HG02623 (cell line): ENCODE results near the gene TSSC4.

Experiments
- ATAC-seq: cut with Tn5 transposase; IDR thresholded peaks from one replicate; pipeline ENCODE4 v1.9.1; 2021; ENCODE audit warnings: moderate library complexity; ENCODE audit not compliant: unreplicated experiment

Gene TSSC4

DNA sequence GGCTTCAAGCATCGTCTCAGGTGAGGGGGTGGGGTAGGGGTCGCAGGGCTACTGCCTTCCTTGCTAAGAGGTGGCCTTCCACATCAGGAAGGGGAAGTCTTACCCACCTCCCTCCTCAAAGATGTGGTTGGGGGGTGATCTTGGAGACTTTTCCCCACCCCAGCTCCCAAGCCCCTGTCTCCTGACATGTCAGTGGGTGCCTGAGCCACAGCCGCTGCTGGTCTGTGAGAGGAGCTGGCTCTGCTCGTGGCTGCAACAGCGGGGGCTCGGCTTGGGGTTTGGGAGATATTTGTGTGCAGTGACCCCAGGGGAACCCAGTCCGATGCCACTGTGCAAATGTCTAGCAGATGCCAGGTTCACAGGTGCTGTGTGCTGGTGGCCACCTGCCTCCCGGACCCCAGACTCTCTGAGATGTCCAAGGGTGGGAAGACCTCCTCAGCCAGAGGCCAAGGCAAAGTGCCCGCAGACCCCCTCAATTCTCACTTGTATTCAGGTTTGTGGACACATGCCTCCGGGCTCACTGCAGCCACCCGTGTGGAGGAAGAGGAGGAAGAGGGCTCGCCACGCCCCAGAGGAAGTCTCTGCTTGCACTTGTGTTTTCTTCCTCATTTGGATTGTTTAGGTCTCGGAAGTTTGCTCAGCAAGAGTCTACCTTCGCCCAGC, 46.2 kb downstream of the TSSC4 start:
- ATAC-seq = no peak

DNA sequence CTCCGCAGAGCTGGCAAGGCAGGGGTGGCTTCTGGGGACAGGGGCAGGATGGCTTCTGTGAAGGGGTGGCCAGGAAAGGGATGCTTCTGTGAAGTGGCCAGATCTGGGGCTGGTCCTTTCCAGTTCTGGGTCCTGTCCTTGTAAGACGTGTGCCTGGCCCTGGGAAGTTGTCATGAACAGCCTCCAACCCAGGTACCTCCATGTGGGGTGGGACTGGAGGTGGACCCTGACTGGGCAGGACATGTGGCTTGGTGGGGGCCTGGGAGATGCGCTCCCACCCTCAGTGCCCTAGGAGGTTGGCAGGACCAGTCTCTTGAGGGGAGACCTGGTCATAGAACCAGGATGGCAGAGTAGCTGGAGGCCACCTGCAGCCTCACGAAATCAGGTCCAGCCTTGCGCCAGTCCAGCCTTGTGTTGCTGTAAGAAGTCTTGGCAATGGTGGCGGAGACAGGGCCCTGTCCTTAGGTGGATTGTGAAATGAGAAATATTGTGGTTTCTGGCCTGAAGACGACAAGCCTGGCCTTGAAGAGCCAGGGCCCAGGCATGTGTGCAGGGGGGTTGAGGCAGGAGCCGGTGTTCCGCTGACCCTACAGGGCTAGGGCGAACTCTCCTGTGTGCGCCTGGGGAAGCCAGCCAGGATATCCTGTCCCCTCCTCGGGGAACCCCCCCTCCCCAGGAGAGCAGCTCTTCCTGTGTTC, 46.9 kb downstream of the TSSC4 start:
- no peak for ATAC-seq

DNA sequence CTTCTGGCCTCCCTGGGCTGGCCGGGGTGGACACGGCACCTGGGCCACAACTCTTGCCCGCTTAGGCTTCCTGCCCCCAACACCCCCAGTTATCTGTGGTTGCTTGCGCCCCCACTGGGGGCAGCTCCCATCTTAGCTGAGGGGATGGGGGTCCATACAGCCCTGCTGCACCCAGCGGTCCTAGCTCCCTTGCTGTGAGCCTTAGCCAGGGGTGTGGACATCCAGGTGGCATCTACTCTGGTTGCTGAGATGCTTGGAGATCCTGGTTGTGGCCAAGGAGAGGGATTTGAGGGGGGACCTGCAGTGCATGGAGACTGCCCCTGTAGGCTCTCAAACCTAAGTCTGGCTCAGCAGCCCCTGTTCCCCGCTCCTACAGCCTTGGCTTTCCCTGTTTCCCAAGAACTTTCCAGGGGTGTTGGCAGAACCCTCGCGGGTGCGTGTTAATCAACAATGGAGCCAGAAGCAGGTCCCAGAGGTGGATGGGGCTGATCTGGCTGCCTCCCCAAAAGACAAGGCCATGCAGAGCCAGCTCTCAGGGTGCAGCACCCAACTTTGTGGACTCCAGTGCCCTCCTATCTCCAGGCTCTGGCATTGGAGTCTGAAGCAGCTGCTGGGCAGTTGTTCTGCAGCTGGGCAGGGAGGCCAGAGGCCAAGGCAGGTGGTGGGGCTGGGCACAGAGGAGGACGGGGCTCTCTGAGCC, 47.6 kb downstream of the TSSC4 start:
- no peak for ATAC-seq

DNA sequence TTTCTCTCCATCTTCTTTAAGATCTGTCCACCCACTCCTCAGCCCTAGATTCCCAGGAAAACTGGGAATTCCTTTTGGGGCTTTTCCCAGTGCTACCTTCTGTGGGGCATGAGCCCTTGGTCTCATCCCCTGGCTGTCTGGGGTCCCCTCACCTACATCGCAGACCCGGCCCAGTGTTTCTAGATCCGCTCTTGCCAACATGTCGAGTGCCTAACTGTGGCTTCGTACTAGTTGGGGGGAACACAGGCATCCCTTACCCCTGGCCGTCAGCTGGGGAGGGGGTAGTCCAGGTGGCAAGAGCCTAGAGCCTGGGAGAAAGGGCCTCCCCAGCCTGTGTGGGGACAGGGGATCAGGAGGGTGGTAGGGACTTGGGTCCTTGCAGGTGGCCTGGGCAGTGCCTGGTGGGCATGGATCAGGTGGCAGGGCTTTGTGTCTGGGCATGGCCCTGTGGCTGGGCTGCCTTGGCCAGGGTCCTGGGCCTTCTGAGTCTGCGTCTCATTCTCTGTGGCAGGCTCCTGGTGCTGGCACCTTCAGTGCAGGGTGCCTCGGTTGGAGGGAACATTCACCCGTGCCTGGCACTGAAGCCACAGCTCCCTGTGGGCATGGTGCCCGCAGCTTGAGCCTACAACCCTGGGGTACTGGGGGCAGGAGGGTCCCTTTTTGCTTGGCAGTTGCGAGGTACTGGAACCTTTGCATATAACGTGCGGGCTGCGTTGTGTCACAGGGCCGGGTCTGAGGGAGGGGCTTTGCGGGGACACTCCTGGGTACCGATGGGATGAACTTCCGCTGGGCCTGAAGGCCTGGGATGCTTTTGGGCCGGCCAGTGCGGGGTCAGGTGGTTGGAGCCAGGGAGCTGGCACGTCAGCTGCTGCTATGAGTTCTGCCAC, 48.4 kb downstream of the TSSC4 start:
- ATAC-seq = no peak

DNA sequence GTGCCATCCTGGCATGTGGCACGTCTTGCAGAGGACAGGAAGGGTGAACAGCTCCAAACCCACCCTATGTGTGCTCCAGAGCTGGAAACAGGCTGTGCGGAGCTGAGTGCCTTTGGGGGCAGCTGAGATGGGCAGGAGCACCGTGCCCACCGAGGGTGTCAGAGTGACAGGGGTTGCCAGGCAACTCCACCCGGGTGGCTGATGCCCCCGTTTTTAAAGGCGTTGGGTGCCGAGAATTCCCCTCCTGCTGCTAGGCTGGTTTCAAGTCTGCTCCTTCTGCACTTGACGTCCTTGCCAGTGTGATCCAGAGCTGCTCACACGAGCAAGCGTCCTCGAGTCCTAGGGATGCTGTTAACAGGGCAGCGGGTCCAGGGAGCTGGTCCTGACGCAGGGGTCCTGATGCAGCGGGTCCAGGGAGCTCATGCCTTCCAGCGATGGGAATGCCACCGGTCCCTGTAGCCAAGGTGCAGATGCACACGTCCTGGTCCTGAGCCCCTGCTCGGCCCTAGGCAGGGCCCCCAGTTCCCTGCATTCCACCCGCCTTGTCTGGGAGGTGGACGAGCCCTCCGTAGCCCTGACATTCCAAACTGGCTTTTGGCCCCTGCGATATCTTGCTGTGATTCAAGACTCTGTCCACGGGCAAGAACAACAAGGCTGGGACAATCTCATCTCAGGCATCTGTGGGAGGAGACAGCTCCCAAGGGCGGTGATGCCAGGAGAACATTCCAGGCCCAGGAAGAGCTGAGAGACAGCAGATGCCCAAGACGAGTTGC, 49.2 kb downstream of the TSSC4 start:
- no peak for ATAC-seq

DNA sequence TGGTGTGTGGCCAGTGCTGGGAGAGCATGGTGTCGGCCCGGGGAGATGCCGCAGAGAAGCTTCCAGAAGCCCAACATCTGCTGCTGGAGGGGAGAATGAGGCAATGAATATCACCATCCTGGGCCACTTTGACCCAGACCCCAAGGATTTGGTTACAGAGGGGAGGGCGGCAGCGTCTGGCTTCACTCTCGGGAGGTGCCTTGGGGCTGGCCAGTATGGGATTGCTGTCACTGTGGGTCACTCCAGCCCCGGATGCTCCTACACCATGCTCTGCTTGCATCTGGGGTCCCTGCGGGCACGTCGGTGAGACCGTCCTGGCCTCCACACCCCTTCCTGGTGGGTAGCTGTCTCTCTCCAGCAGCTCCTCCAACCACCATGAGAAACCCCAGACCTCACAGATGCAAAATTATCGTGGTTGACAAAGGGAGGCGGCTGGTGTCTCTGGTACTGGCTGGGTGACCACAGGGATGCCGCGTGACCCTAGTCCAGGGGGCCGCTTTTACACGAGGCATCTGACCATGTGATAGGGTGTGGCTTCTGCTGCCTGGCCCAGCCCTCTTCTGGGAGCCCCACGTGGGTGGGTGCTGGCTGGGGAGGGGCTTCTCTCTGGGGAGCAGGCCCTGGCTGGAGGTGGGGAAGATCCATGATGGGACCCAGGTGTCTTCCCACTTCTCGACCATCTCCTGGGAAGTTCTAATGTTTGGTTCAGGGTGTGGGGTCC, 49.9 kb downstream of the TSSC4 start:
- ATAC-seq = no peak

DNA sequence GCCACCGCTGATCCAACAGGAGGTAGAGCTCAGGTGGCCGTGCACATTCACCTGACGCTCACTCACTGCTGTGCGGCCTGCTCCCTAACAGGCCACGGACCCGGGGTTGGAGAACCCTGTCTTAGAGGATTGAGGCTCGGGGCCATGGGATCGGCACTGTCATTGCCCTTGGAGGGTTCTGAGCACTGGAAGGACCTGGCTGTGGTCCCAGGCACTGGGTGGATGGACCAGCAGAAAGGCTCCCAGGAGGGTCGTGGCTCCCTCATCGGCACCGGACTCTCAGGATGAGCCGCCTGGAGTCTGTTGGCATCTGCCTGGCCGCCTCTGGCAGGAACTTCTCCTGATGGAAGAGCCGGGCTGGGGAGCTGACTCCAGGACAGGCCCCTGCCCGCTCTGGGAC, 50.8 kb downstream of the TSSC4 start:
- no peak for ATAC-seq

DNA sequence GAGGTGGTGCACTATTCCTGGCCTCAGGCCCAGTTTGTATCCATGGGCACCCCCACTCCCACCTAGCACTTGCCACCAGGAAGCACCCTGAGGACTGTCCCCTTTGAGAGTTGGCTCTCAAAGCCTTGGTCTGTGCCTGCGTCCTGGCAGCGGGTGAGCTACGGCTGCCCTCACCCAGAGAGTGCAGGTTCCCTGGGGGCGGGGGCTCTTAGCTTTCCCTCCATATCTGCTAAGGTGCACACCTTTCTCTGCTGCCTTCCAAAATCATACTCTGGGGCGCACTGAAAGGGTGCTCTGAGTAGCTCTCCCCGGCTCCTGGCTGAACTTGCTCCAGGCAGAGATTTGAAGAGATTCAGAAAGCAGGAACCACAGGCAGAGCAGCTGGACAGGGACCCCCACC, 51.4 kb downstream of the TSSC4 start:
- ATAC-seq = no peak

DNA sequence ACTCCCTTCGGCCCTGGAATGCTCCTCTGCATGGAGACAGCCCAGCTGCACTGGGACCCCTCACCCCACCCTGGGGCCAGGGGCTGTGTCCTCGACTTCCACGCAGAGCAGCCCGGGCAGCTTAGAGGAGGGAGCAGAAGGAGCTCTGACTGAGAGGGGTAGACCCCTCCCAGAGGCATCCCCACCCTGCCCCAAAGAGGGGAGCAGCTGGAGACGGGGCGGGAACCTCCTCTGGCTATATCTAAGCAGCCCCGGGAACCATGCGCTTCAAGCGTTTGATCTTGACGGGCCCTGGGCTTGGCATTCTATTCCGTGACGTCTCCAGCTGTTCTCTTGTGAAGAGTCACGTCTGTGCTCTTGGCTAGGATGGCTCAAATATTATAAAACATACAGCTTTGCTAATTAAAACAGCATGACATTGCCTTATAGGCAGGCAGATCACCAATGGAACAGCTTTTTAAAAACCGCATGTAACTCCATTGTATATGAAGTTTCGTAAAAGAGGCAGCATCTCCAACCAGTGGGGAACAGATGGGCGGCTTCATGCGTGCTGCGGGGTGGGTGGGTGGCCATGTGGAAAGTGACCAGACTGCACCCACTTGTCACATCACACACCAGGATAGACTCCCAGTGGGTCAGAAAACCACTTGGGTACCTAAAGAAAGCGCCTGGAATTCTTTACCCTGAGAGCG, 51.9 kb downstream of the TSSC4 start:
- no peak for ATAC-seq

DNA sequence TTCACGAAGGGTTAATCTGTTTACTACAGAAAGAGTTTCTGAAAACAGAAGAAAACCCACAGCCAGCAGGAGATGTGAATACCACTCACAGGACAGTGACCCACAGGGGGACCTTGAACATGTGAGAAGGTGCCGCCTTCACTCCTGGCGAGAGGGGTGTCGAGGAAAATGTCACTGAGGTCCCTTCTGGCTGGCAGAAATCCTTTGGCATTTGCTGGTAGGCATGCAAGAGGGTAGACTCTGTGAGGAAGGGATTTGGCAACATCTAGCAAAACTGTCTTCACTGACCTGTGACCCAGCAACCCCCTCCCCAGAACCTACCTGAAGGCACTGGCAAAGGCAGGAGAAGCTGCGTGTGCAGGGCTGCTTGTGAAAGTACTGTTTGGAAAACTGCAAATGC, 52.9 kb downstream of the TSSC4 start:
- no peak for ATAC-seq
